T-helper 1 cell treated with Interleukin-12 subunit alpha and Interleukin-12 subunit beta and Interleukin-4 antibody, amounts not matched to agents 30 ng/mL and 1 ng/mL, for 36 hours (primary cell): ENCODE results near the gene TTBK1. TPM values are rescaled to one million over a fixed set of nuclear protein-coding genes. Genes with fewer than 3 reads are reported as not detected.

ENCODE experiments used
- intact Hi-C: fragments of 100-400 bp; cut with micrococcal nuclease; formaldehyde crosslinking; loops from one replicate; pipeline ENCODE4 v1.15.1; 2024
- total RNA-seq: library from RNA; stranded (reverse); gene quantifications from 2 replicates; pipeline ENCODE4 v1.2.3, GENCODE V29; 2022

TTBK1 gene
- total RNA-seq, 1 donor from 2014 or later, result 1.3 TPM

- intact Hi-C loops, result loop anchor here (5.0 kb wide), 2 partner anchors 290 to 440 kb away; partner anchors contain the start of gene BICRAL
These were observed 20.7 kb upstream of the TTBK1 start for GRCh38 chr6:43222418-43223059.

- intact Hi-C loops, result loop anchor here (5.0 kb wide), 2 partner anchors 291 to 441 kb away; partner anchors contain the start of gene BICRAL
These were observed 20.1 kb upstream of the TTBK1 start for GRCh38 chr6:43223175-43223574.

- intact Hi-C loops, result no loop called here
These were observed 17.0 kb upstream of the TTBK1 start for GRCh38 chr6:43226192-43226851.

GRCh38 chr6:43228951-43229802 lies 14.1 kb upstream of the TTBK1 start, which contains the start of gene DNPH1:
Gene DNPH1, minus strand, starts transcription at chr6:43229481. Its CDS starts 25 bp downstream, at chr6:43229456.
- intact Hi-C loops, result loop anchor here (1.0 to 2.0 kb wide), 5 partner anchors 18 to 277 kb away; partner anchors contain the start of genes ABCC10 and PEX6

GRCh38 chr6:43229803-43230620 lies 13.3 kb upstream of the TTBK1 start:
- intact Hi-C loops, result loop anchor here (1.0 to 2.0 kb wide), 5 partner anchors 17 to 276 kb away; partner anchors contain the start of genes ABCC10 and PEX6

GRCh38 chr6:43231053-43231452 lies 12.2 kb upstream of the TTBK1 start:
- intact Hi-C loops, result no loop called here

GRCh38 chr6:43231735-43232450 lies 11.4 kb upstream of the TTBK1 start:
- intact Hi-C loops, result no loop called here

GRCh38 chr6:43235841-43236240 lies 7.4 kb upstream of the TTBK1 start:
- intact Hi-C loops, result no loop called here

GRCh38 chr6:43239054-43239453 lies 4.2 kb upstream of the TTBK1 start:
- intact Hi-C loops, result no loop called here

- intact Hi-C loops, result no loop called here
These were observed 2.3 kb upstream of the TTBK1 start for GRCh38 chr6:43240950-43241349.

- intact Hi-C loops, result no loop called here
These were observed 1.8 kb upstream of the TTBK1 start for GRCh38 chr6:43241446-43241845.

- intact Hi-C loops, result no loop called here
These were observed 512 bp downstream of the TTBK1 start for GRCh38 chr6:43243664-43244321.

- intact Hi-C loops, result loop anchor here (1.0 to 2.0 kb wide), 10 partner anchors 17 to 1140 kb away; partner anchors contain the start of genes ABCC10, CDC5L, CNPY3 and DNPH1
These were observed 3.2 kb downstream of the TTBK1 start for GRCh38 chr6:43246301-43247113.

GRCh38 chr6:43247114-43247999 lies 4.1 kb downstream of the TTBK1 start:
- intact Hi-C loops, result loop anchor here (1.0 to 2.0 kb wide), 10 partner anchors 18 to 1139 kb away; partner anchors contain the start of genes ABCC10, CDC5L, CNPY3 and DNPH1

- intact Hi-C loops, result no loop called here
These were observed 4.8 kb downstream of the TTBK1 start for GRCh38 chr6:43248101-43248500.

GRCh38 chr6:43248791-43249190 lies 5.5 kb downstream of the TTBK1 start:
- intact Hi-C loops, result no loop called here

GRCh38 chr6:43250992-43251373 lies 7.7 kb downstream of the TTBK1 start:
- intact Hi-C loops, result no loop called here

- intact Hi-C loops, result no loop called here
These were observed 10.1 kb downstream of the TTBK1 start for GRCh38 chr6:43253401-43253800.
